IMR-90 (cell line): ENCODE results near the gene ST6GAL2. TPM values are rescaled to one million over a fixed set of nuclear protein-coding genes. Genes with fewer than 3 reads are reported as not detected.

Experiments
- ATAC-seq: fragments of 200-7000 bp; cut with Tn5 transposase; 2 replicates; pipeline ENCODE4 v1.9.1; 2020; ENCODE audit warnings: low read depth, mild to moderate bottlenecking, moderate library complexity
- BruUV-seq: library from RNA; stranded (reverse); fragments of 400-500 nt; replicated peaks from 2 replicates; lab custom pipeline; 2021; lab: Mats Ljungman, UMichigan
- CTCF ChIA-PET: fragments of 300-600 bp; formaldehyde crosslinking; extraction: SDS; loops from one replicate; lab custom pipeline; 2021; ENCODE audit warnings: antibody characterized with exemption; lab: Yijun Ruan, JAX
- POLR2A ChIA-PET: fragments of 300-600 bp; sonication (Branson Sonifier 250); formaldehyde crosslinking; loops from one replicate; lab custom pipeline; 2022; ENCODE audit warnings: antibody characterized with exemption; ENCODE audit not compliant: unreplicated experiment; lab: Charles Lee
- DNase-seq: peaks from one replicate; pipeline ENCODE4 v3.0.0; 2013
- H2AFZ ChIP-seq: replicated peaks from 2 replicates; pipeline ENCODE3; 2013; ENCODE audit warnings: low read length, mild to moderate bottlenecking; ENCODE audit not compliant: poor library complexity
- H2AK5ac ChIP-seq: 2 replicates; pipeline ENCODE4 v1.6.1; 2013; ENCODE audit warnings: low read depth, low read length, inconsistent platforms
- H2AK9ac ChIP-seq: replicated peaks from 2 replicates; pipeline ENCODE3; 2013; ENCODE audit warnings: mild to moderate bottlenecking, low read depth, low read length, moderate library complexity; ENCODE audit not compliant: poor library complexity
- H2BK120ac ChIP-seq: 2 replicates; pipeline ENCODE4 v1.6.1; 2013; ENCODE audit warnings: low read depth, low read length, inconsistent platforms
- H2BK15ac ChIP-seq: 3 replicates; pipeline ENCODE4 v1.6.1; 2013; ENCODE audit warnings: low read depth, low read length, inconsistent platforms
- H2BK20ac ChIP-seq: 2 replicates; pipeline ENCODE4 v1.6.1; 2013; ENCODE audit warnings: low read depth, mild to moderate bottlenecking, inconsistent platforms, low read length, moderate library complexity
- H2BK5ac ChIP-seq: 2 replicates; pipeline ENCODE4 v1.6.1; 2013; ENCODE audit warnings: mild to moderate bottlenecking, low read depth, low read length, inconsistent platforms; ENCODE audit not compliant: poor library complexity, severe bottlenecking
- H3K14ac ChIP-seq: replicated peaks from 2 replicates; pipeline ENCODE4 v1.6.1; 2013; ENCODE audit warnings: low read depth, low read length, inconsistent platforms
- H3K18ac ChIP-seq: 2 replicates; pipeline ENCODE4 v1.6.1; 2013; ENCODE audit warnings: low read depth, low read length, control low read depth
- H3K23ac ChIP-seq: 2 replicates; pipeline ENCODE4 v1.6.1; 2013; ENCODE audit warnings: low read depth, low read length, inconsistent platforms
- H3K27ac ChIP-seq: 2 replicates; pipeline ENCODE4 v1.5.1; 2013; ENCODE audit warnings: mild to moderate bottlenecking, control low read depth, low read length; ENCODE audit not compliant: insufficient read depth
- H3K27me3 ChIP-seq: 2 replicates; pipeline ENCODE4 v1.6.1; 2013; ENCODE audit warnings: low read length; ENCODE audit not compliant: control insufficient read depth, insufficient read depth
- H3K36me3 ChIP-seq: 2 replicates; pipeline ENCODE4 v1.6.1; 2013; ENCODE audit warnings: low read length, mixed read lengths; ENCODE audit not compliant: control insufficient read depth, insufficient read depth
- H3K4ac ChIP-seq: 2 replicates; pipeline ENCODE4 v1.6.1; 2013; ENCODE audit warnings: low read depth, low read length, inconsistent platforms
- H3K4me1 ChIP-seq: 2 replicates; pipeline ENCODE4 v1.6.1; 2013; ENCODE audit warnings: low read length, mixed read lengths; ENCODE audit not compliant: control insufficient read depth, insufficient read depth
- H3K4me2 ChIP-seq: 2 replicates; pipeline ENCODE4 v1.6.1; 2013; ENCODE audit warnings: low read depth, mild to moderate bottlenecking, control low read depth, low read length, moderate library complexity
- H3K4me3 ChIP-seq: 2 replicates; pipeline ENCODE4 v1.5.1; 2013; ENCODE audit warnings: low read depth, mild to moderate bottlenecking, control low read depth, low read length, moderate library complexity; ENCODE audit not compliant: insufficient read depth
- H3K56ac ChIP-seq: 2 replicates; pipeline ENCODE4 v1.6.1; 2013; ENCODE audit warnings: low read length, inconsistent platforms; ENCODE audit not compliant: insufficient read depth; ENCODE audit errors: extremely low read depth
- H3K79me1 ChIP-seq, 2 experiments: 2 replicates each; pipeline ENCODE4 v1.6.1; 2013; ENCODE audit warnings: low read length in 2 of 2, inconsistent platforms in 1 of 2, low read depth in 1 of 2
- H3K9ac ChIP-seq: 2 replicates; pipeline ENCODE4 v1.6.1; 2013; ENCODE audit warnings: low read depth, low read length, control low read depth
- H3K9me1 ChIP-seq: 2 replicates; pipeline ENCODE4 v1.6.1; 2013; ENCODE audit warnings: low read length, inconsistent platforms; ENCODE audit not compliant: insufficient read depth
- H3K9me3 ChIP-seq: 2 replicates; pipeline ENCODE4 v1.6.1; 2013; ENCODE audit warnings: low read length; ENCODE audit not compliant: control insufficient read depth, insufficient read depth
- H4K20me1 ChIP-seq: 2 replicates; pipeline ENCODE4 v1.6.1; 2013; ENCODE audit warnings: low read length, inconsistent platforms; ENCODE audit not compliant: insufficient read depth
- H4K5ac ChIP-seq: 2 replicates; pipeline ENCODE4 v1.6.1; 2013; ENCODE audit warnings: mild to moderate bottlenecking, low read depth, low read length, control low read depth
- H4K8ac ChIP-seq, 2 experiments: 2 replicates each; pipeline ENCODE4 v1.6.1; 2013; ENCODE audit warnings: low read depth in 2 of 2, low read length in 2 of 2, control low read depth in 1 of 2, inconsistent platforms in 1 of 2
- H4K91ac ChIP-seq: 2 replicates; pipeline ENCODE4 v1.6.1; 2013; ENCODE audit warnings: low read depth, low read length, inconsistent platforms; ENCODE audit not compliant: insufficient read depth
- BHLHE40 ChIP-seq: fragments of 150-350 bp; IDR thresholded peaks from 2 replicates; pipeline ENCODE4 v1.6.1; 2016; ENCODE audit warnings: mild to moderate bottlenecking, low read depth, low read length
- CHD1 ChIP-seq: IDR thresholded peaks from 2 replicates; pipeline ENCODE4 v1.6.1; 2012; ENCODE audit warnings: low read depth, low read length, improper control_type of control experiment
- CTCF ChIP-seq: conservative IDR thresholded peaks from 2 replicates; pipeline ENCODE4 v1.5.1; 2012; ENCODE audit warnings: mild to moderate bottlenecking, low read depth, low read length, improper control_type of control experiment
- MAZ ChIP-seq: IDR thresholded peaks from 2 replicates; pipeline ENCODE4 v1.6.1; 2012; ENCODE audit warnings: low read depth, mild to moderate bottlenecking, low read length, improper control_type of control experiment, moderate library complexity, borderline replicate concordance
- NFE2L2 ChIP-seq: fragments of 150-350 bp; IDR thresholded peaks from 2 replicates; pipeline ENCODE4 v1.6.1; 2016; ENCODE audit warnings: low read depth, mild to moderate bottlenecking, low read length
- RCOR1 ChIP-seq: IDR thresholded peaks from 2 replicates; pipeline ENCODE4 v1.6.1; 2012; ENCODE audit warnings: mild to moderate bottlenecking, low read length, improper control_type of control experiment; ENCODE audit not compliant: insufficient replicate concordance
- SMC3 ChIP-seq: fragments of 150-350 bp; IDR thresholded peaks from 2 replicates; pipeline ENCODE4 v1.6.1; 2016; ENCODE audit warnings: low read depth, mild to moderate bottlenecking, antibody characterized with exemption, low read length, moderate library complexity
- WGBS, 2 experiments: methylation state at CpG; one replicate each; pipeline versions ENCODE4 v1.1.5 to v1.1.7; 2013; ENCODE audit warnings: missing lambda C conversion rate in 2 of 2; ENCODE audit not compliant: insufficient read length in 1 of 2; ENCODE audit errors: extremely low coverage in 2 of 2; 5-methylcytosine and 5-hydroxymethylcytosine counted together
- dilution Hi-C: fragments of 300-500 bp; cut with HindIII; formaldehyde crosslinking; loops from one replicate; pipeline ENCODE4 v1.14.3; 2018; ENCODE audit warnings: low sequenced_read_pairs; ENCODE audit not compliant: unreplicated experiment
- in situ Hi-C: fragments of 300-500 bp; cut with MboI; formaldehyde crosslinking; loops from 3 replicates; pipeline ENCODE4 v1.14.3; 2019; ENCODE audit warnings: low sequenced_read_pairs, inconsistent platforms, mixed read lengths
- intact Hi-C: fragments of 100-400 bp; cut with micrococcal nuclease; formaldehyde crosslinking; loops from 2 replicates; pipeline ENCODE4 v1.10.0; 2022
- polyA plus RNA-seq, 3 experiments: library from polyadenylated mRNA; depleted of rRNA; stranded (reverse); fragments of >200 nt; gene quantifications; 2 replicates each; pipeline ENCODE4 v1.2.3, GENCODE V29; 2012; ENCODE audit warnings: low replicate concordance in 1 of 3
- total RNA-seq: library from RNA; depleted of rRNA; stranded (reverse); fragments of >200 nt; gene quantifications from 2 replicates; pipeline ENCODE4 v1.2.3, GENCODE V29; 2012

Gene ST6GAL2
- total and polyA plus RNA-seq, 2 of the 4 experiments (the other 2 are of a cell fraction) = not detected

GRCh38 chr2:106789185-106789584 is 96.8 kb downstream of the ST6GAL2 start:
- dilution Hi-C loops = no loop called here
- POLR2A ChIA-PET = no interaction called here
- 26% methylated on average over 2 of the region's 6 CpGs; no CpG with 5 or more reads in 1 of the 2 experiments for WGBS, 2 experiments
- Histone ChIP-seq H3K9me3 (peaks cover 16% of the 10 kb centered on the region), H3K9ac (no peak overlapping the region), H4K91ac (no peak overlapping the region), H3K4me2 (no peak overlapping the region), H3K9me1 (no peaks in the 10 kb centered on the region), H2AK5ac (no peak overlapping the region), H3K27me3 (no peaks in the 10 kb centered on the region), H2AK9ac (no peak overlapping the region), H3K4me3 (no peak overlapping the region), H4K8ac (no peak overlapping the region), H4K20me1 (no peaks in the 10 kb centered on the region), H3K18ac (no peak overlapping the region), H2BK20ac (no peak overlapping the region), H3K27ac (no peak overlapping the region), H2BK120ac (no peak overlapping the region), H3K56ac (no peak overlapping the region), H4K5ac (no peak overlapping the region), H2AFZ (no peak overlapping the region), H3K4ac (no peak overlapping the region), H3K23ac (no peak overlapping the region), H3K79me1 (no peaks in the 10 kb centered on the region), H3K4me1 (no peaks in the 10 kb centered on the region), H2BK15ac (no peak overlapping the region), H2BK5ac (no peak overlapping the region), H3K14ac (no peak overlapping the region), H3K36me3 (no peaks in the 10 kb centered on the region)
- DNase-seq (no peak), ATAC-seq (no peak)
- CTCF ChIA-PET = no interaction called here
- in situ Hi-C loops = no loop called here
- no TSS peak for BruUV-seq
- intact Hi-C loops = no loop called here
- TF ChIP-seq NFE2L2 = no peak
- no peak for TF ChIP-seq RCOR1
- TF ChIP-seq CHD1 = no peak
- no peak for TF ChIP-seq SMC3
- no peak for TF ChIP-seq BHLHE40
- no peak for TF ChIP-seq MAZ
- no peak for TF ChIP-seq CTCF
